Ovary (tissue), 3 donors: ENCODE data around the gene RABGAP1L.

Source experiments
- CTCF ChIP-seq, 3 donors: fragments of 450-650 bp in 2 of 3; fragments of 200-600 bp in 1 of 3; IDR thresholded peaks; one replicate each; pipeline versions ENCODE4 v1.5.1 to v1.8.0; 2016 to 2022; ENCODE audit warnings: antibody characterized with exemption in 3 of 3, mild to moderate bottlenecking in 1 of 3
- POLR2A ChIP-seq: fragments of 450-650 bp; IDR thresholded peaks from one replicate; pipeline ENCODE4 v1.6.1; 2017; ENCODE audit warnings: antibody characterized with exemption, mild to moderate bottlenecking, moderate library complexity
- donor health status: DM: no; HTN: no; CAD: no.

GRCh38 chr1:174426153-174426552 is 266.8 kb downstream of the RABGAP1L start:
- no peak for TF ChIP-seq CTCF (IDR thresholded peaks at IDR 0.05)
- no peak for TF ChIP-seq POLR2A
